Measurements from ENCODE around the gene CHST9.
"Not testable (repeated sequence)": the region's sequence is repeated elsewhere in the genome, so short reads cannot be mapped to it uniquely, and the experiment has no call there.

Gene CHST9, protein sequence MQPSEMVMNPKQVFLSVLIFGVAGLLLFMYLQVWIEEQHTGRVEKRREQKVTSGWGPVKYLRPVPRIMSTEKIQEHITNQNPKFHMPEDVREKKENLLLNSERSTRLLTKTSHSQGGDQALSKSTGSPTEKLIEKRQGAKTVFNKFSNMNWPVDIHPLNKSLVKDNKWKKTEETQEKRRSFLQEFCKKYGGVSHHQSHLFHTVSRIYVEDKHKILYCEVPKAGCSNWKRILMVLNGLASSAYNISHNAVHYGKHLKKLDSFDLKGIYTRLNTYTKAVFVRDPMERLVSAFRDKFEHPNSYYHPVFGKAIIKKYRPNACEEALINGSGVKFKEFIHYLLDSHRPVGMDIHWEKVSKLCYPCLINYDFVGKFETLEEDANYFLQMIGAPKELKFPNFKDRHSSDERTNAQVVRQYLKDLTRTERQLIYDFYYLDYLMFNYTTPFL

DNA sequence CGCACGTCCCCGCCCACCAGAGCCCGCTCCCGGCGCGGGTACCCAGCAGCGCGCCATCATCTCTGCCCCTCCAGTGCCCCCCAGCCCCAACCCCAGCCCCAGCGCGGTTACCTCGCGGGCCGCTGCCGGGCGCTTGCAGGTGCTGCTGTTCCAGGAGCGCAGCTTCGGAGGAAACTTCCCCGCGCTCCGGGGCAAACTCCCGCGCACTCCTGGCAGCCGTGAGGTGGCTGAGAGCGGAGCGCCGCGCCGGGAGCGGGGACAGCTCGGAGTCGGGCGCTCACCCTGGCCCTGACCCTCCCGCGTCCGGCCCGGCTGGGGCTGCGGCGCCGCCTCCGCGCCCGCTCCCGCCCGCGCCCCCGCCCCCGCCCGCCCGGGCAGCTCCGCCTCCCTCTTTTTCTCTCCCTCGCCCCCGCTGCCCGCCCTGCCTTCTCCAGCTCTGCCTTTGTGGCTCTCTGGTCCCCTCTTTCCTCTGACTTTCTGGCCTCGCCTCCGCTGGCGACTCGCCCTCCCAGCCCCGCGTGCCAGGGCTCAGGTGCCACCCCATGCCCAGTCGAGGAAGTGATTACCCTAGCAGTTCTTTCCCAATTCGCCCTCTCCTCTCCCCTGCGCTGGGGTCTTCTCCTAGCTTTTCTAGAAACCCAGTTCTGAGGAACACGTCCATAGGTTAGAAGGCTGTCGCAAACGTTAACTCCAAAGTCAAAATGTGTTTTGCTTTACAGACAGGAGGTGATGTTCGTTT is at the start of gene CHST9:
CHST9 (minus strand) TSS at position 284 of the 739 bp plus-strand sequence. CDS start 42,499 bp downstream, outside the sequence.
- DNase-seq (ENCODE audit: low spot score) = no peak

DNA sequence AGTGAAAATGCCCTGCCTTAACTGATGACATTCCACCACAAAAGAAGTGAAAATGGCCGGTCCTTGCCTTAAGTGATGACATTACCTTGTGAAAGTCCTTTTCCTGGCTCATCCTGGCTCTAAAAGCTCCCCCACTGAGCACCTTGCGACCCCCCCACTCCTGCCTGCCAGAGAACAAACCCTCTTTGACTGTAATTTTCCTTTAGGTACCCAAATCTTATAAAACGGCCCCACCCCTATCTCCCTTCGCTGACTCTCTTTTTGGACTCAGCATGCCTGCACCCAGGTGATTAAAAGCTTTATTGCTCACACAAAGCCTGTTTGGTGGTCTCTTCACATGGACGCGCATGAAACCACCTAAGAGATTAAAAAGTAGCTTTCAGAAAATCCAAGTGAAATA is 47.2 kb upstream of the CHST9 start:
- not testable (repeated sequence) for DNase-seq (ENCODE audit: low spot score)

GRCh38 chr18:27231671-27232070 is 46.6 kb upstream of the CHST9 start:
- DNase-seq (ENCODE audit: low spot score) = not testable (repeated sequence)

GRCh38 chr18:27231221-27231620 is 46.1 kb upstream of the CHST9 start:
- DNase-seq (ENCODE audit: low spot score) = not testable (repeated sequence)

DNA sequence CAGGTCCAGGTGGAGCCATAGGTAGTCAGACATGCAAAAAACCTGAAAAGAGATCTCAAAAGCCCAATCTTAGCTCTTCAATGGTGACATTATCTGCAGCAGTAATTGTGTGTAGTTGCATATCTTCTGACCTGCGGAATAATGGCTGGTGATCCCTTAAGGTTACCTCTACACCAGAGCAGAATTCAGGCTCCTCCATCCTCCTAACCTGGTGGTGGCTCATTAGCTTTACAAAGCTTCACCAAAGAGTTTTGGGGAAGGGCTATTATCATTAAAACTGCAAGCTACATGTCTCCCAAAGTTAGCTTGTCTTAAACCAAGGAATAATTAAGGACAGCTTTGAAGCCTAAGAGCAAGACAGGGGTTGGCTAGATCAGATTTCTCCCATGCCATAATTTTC is 42.6 kb upstream of the CHST9 start:
- no peak for DNase-seq (ENCODE audit: low spot score)

DNA sequence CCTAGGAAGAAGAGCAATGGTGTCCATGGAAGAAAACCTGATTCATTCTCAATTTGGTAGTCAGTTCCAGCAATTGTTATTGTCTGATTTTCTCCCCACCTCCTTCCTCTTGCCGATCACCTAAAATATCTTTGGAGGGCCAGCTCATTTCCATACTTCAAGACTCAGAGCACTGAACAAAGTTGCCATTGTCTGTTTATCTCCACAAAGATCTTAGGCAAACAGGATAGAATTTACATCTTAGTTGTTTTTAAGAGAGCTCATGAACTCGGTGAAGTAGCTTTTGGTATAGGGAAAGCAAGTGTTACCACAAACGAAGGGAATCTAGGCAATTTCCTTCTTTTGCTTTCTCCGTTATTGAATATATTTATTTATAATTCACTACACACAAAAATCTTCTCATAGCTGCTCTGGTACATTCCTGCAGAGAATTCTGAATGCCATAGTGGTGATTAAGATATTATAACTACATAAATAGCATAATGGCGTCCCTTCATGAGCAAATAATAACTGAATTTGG is 41.5 kb upstream of the CHST9 start:
- DNase-seq (ENCODE audit: low spot score) = no peak

- no peak for DNase-seq (ENCODE audit: low spot score)
These were observed 40.9 kb upstream of the CHST9 start for GRCh38 chr18:27225947-27226481.

DNA sequence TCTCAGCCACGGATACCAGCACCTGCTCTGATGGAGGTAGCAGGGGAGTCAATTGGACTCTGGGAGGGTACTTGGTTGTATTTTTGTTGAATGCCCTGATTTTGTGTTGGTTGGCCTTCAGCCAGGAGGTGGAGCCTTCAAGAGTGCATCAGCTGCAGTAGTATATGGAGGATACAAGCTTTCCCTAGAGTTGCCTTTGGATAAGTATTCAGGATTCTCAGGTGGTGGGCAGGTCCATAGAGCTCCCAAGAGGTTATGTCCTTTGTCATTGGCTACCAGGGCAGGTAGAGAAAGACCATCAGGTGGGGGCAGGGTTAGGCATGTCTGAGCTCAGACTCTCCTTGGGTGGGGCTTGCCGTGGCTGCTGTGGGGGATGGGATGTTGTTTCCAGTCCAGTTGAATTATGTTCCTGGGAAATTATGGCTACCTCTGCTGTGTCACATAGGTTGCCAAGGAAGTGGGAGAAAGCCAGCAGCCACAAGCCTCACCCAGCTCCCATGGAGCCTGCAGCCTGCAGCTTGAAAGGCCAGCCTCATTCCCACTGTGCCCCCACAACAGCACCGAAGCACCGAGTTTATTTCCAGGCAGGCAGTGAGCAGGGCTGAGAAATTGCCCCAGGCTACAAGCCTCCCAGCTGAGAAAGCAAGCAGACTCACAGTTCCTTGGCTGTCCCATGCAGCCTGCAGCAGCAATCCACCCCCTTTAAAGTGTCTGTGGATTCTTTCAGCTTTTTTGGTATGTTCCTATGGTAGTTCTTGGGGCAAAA is 38.6 kb upstream of the CHST9 start:
- no peak for DNase-seq (ENCODE audit: low spot score)

- no peak for DNase-seq (ENCODE audit: low spot score)
These were observed 29.7 kb upstream of the CHST9 start for GRCh38 chr18:27214831-27215230.

DNA sequence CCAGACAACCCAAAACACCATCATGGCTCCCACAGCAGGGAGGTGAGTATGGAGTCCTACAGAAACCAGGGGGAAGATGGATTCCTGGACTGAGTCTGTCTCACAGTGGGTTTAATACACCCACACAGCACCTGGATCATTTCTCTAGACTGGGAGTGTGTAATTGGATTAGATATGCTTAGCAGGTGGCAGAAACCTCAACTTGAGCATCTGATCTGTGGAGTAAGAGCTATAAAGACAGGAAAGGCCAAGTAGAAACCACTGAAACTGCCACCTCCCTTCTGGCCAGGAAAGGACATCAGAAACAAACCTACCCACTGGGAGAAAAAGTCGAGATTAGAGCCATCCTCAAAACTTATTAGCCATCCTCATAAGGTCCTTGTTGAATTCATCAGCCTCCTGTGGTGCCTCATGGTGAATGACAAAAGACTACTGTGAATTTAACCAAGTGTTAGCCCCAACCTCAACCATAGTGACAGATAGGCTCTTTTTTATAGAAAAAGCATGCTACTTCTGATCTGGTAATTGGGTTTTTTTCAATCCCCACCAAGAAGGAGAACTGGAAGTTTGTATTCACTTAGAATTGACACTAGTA is 28.1 kb upstream of the CHST9 start:
- no peak for DNase-seq (ENCODE audit: low spot score)

DNA sequence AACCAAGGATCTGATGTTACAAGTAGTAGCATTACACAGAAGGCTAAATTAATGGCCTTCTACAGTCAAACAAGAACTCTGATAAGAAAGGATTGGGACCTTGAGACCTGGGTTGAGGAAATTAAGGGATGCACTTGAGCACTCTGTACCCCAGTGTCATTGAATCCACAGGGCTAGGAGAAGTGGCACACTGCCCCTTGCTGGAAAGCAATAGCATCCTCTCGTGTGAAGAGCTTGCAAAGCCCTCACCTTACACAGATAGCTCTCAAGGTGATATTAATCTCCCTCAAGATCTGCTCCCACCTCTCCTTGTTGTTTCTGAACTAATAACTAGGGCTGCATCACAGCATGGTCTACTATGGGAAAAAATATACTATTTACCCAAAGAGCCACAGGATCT is 26.5 kb upstream of the CHST9 start:
- no peak for DNase-seq (ENCODE audit: low spot score)

DNA sequence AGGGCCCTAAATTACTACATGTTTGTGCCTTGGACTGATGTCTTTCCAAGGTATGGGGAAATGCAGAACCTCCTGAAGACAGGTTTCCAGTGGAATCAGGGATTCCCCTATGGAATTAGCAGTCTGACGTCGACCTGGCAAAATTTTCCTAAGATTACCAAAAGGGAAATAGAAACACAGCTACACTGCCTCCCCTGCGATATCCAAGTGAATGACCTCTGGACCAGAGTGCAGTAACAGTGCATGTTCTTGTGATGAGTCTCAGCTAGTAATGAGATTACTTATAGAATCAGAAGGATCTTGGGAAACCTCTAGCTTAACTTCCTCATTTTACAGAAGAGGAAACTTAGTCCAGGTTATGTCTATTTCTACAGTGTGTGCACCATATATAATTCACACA is 21.3 kb upstream of the CHST9 start:
- no peak for DNase-seq (ENCODE audit: low spot score)

DNA sequence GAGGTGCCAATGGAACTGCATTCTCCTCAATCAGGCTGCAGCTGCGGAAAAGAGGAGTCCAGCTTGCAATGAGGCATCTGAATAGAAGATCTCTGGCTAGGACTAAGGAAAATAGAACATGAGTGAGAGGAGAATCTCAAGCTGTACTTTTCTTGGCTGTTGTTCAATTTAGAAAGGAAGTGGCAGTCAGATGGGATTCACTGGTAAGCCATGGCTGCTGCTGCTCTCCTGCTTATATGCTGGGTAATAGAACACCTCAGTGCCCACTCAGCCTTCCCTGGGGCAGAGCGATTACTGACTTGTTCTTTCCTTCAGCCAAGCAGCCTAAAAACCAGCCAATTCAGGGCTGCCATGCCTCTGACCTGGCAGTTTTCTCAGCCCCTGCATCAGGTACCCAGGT is 17.6 kb upstream of the CHST9 start:
- DNase-seq (ENCODE audit: low spot score) = no peak

- no peak for DNase-seq (ENCODE audit: low spot score)
These were observed 12.9 kb upstream of the CHST9 start for GRCh38 chr18:27198036-27198435.

DNA sequence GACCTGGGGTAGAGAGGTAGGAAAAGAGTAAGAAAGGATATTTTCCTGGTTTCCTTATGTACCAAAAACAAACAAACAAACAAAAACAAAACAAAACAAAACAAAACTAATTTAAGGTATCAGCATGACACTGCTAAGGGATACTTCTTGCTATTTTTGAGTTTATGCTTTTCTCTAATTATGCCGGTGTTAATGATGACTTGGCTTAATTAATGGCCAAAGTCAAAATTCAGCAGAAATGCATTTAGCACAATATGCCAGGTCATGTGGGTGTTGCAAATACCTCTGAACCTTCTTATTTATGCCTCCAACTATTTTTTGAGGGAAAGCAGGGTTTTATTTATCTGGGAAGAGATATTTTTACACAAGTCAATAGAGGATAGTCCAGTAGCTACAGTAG is 3.2 kb upstream of the CHST9 start:
- no peak for DNase-seq (ENCODE audit: low spot score)

DNA sequence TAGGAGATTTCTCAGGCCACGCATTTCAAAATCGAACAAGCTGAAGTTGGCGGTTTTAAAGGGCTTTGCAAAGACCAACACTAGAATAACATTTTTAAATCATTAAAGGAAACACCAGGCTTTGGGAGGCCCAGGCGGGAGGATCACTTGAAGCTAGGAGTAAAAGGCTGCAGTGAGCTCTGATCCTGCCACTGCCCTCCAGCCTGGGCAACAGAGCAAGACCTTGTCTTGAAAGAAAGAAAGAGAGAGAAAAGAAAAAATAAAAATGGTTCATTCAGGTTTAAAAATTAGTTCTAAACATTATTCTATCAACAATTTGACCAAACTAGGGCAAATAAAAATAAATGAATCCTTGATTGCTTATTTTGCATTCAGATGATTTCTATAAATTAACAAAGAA is 789 bp upstream of the CHST9 start:
- DNase-seq (ENCODE audit: low spot score) = no peak

- no peak for DNase-seq (ENCODE audit: low spot score)
These were observed 738 bp downstream of the CHST9 start for GRCh38 chr18:27184115-27185024.

GRCh38 chr18:27181726-27182125 is 3.4 kb downstream of the CHST9 start:
- no peak for DNase-seq (ENCODE audit: low spot score)

DNA sequence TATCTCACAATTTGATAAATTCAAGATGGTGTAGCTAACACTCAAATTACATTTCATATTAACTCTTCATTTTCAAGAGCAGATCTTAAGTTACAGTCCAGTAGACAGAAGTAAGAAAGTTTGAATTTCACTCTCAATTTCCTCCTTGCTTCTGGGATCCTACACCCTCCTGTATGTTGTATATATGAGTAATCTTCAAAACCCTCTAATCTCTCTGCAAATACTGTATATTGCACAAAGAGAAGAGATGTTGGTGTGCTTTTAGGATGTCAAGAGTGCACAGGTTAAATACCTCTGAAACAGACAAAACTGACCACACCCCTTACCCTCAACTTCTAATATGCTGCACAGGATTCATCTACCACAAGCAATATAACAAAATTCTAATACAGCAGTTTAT is 6.7 kb downstream of the CHST9 start:
- DNase-seq (ENCODE audit: low spot score) = no peak

DNA sequence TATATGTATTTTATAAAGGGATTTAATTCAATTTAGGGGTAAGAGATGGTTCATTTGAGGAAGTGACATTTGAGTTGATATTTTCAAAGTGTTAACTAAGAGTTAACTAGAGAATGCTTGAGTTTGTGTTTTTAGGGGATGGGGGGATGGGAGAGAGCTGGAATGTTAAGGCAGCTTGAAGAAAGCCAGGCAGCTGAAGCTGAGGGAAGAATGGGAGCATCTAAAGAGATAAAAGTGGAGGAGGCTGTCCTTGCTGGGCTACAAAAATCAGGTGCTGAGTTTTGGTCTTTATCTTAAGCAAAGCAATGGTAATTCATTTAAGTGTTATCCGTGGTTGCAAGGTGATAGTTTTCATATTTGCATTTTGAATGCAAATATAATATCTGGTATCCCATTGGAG is 9.2 kb downstream of the CHST9 start:
- DNase-seq (ENCODE audit: low spot score) = no peak

GRCh38 chr18:27175245-27175644 is 9.9 kb downstream of the CHST9 start:
- DNase-seq (ENCODE audit: low spot score) = no peak
